Lower leg skin (tissue), 3 donors: ENCODE data around the gene PREX1.

Experiments
- CTCF ChIP-seq, 3 donors: fragments of 450-650 bp; IDR thresholded peaks; one replicate each; pipeline ENCODE4 v1.5.1; 2016; ENCODE audit warnings: antibody characterized with exemption in 3 of 3, mild to moderate bottlenecking in 3 of 3, moderate library complexity in 2 of 3
- POLR2A ChIP-seq, 2 donors: fragments of 450-650 bp; IDR thresholded peaks; one replicate each; pipeline ENCODE4 v1.6.1; 2016 to 2017; ENCODE audit warnings: antibody characterized with exemption in 2 of 2, mild to moderate bottlenecking in 1 of 2, moderate library complexity in 1 of 2

GRCh38 chr20:48783533-48784272, 44.1 kb downstream of the PREX1 start:
- no peak for TF ChIP-seq CTCF (IDR thresholded peaks at IDR 0.05)
- no peak for TF ChIP-seq POLR2A (IDR thresholded peaks at IDR 0.05)
